ENCODE data around the gene CNOT4. TPM values are rescaled to one million over a fixed set of nuclear protein-coding genes. Genes with fewer than 3 reads are reported as not detected.

The CNOT4 gene
- total and polyA plus RNA-seq, 2 experiments from 2014 or later: 6.7 to 18.2 TPM

DNA sequence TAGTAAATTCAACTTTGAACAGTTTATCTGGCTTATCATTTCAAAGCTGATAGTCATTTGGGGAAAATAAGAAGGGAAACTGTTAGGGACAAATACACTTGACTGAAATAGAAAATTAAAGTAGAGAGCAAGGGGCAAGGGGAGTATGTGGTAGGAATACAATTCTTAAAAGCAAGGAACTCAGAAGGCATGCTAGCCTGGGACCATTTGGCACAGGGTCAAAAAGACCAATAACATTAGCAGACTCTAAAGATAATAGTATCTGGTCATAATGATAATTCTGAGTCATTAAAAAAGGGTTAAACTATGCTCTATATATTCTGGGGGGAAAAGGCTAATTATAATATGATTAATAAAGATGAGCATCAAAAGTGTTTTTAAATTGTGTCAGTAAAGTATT lies 112.2 kb downstream of the CNOT4 start:
- Histone ChIP-seq H4K20me1 (ENCODE audit: insufficient read depth) (no peaks in the 10 kb centered on the region), H3K79me2 (ENCODE audit: insufficient read depth) (no peaks in the 10 kb centered on the region), H3K9me3 (ENCODE audit: low read depth) (no peaks in the 10 kb centered on the region), H3K27ac (no peak overlapping the region), H3K27me3 (replicated peaks; ENCODE audit: insufficient read depth) (no peaks in the 10 kb centered on the region), H3K9me2 (ENCODE audit: insufficient read depth) (no peaks in the 10 kb centered on the region), H3F3A (ENCODE audit: insufficient read depth) (no peaks in the 10 kb centered on the region), H3K4me2 (ENCODE audit: unreplicated experiment) (no peak overlapping the region), H3K9ac (no peak overlapping the region), H3K4me3 (no peak overlapping the region), H3K4me1 (ENCODE audit: insufficient read depth) (no peaks in the 10 kb centered on the region), H2AFZ (no peak overlapping the region), H3K36me3 (ENCODE audit: low read depth) (peaks cover 17% of the 10 kb centered on the region; the same call in 1 of the 2 replicates)
- TF ChIP-seq EZH2phosphoT487 (IDR thresholded peaks at IDR 0.05; ENCODE audit: insufficient read depth, low read depth) (no peak), EZH2 (IDR thresholded peaks at IDR 0.05; ENCODE audit: insufficient read depth, poor library complexity, severe bottlenecking) (no peak)
- in situ Hi-C loops (cut with MboI): no loop called here
- no peak for DNase-seq

DNA sequence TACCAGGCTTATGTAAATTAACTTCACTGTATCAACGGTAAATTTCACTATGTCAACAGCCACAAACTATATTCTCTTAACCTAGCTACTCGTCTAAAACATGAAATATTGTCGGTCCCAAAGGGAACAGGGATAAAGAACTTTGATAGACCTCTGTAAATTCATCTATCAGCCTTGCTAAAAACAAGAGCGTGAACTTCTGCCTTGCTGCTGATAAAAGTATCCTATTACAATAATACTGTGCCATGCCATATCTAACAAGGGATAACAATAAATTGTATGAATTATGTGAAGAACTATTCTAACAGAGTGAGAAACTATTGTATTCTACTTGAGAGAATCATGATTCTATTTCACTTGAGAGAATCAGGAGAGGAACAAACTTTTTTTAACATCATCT lies 117.2 kb downstream of the CNOT4 start:
- 96 to 100% methylated on average over 4 of the region's 4 CpGs for WGBS, 2 experiments (ENCODE audit: low coverage in 1 of 2, low lambda C conversion rate in 2 of 2, missing lambda C conversion rate in 2 of 2)
- H3K4me3 ChIP-seq: no peak overlapping the region
- H3K4me1 ChIP-seq (ENCODE audit: insufficient read depth): no peaks in the 10 kb centered on the region
- no peaks in the 10 kb centered on the region for H3K9me2 ChIP-seq (ENCODE audit: insufficient read depth)
- H3K36me3 ChIP-seq (ENCODE audit: low read depth): peaks cover 25% of the 10 kb centered on the region
- no peaks in the 10 kb centered on the region for H3F3A ChIP-seq (ENCODE audit: insufficient read depth)
- no peak overlapping the region for H3K4me2 ChIP-seq (ENCODE audit: unreplicated experiment)
- in situ Hi-C loops (cut with MboI): no loop called here
- no peaks in the 10 kb centered on the region for H3K9me3 ChIP-seq (ENCODE audit: low read depth)
- no peak overlapping the region for H3K27ac ChIP-seq
- H3K79me2 ChIP-seq (ENCODE audit: insufficient read depth): peaks cover 27% of the 10 kb centered on the region; the same call in 1 of the 2 replicates
- no peak overlapping the region for H3K9ac ChIP-seq
- H4K20me1 ChIP-seq (ENCODE audit: insufficient read depth): no peaks in the 10 kb centered on the region
- no peaks in the 10 kb centered on the region for H3K27me3 ChIP-seq (replicated peaks; ENCODE audit: insufficient read depth)
- no peak for TF ChIP-seq EZH2 (IDR thresholded peaks at IDR 0.05; ENCODE audit: insufficient read depth, poor library complexity, severe bottlenecking)
- no peak for TF ChIP-seq EZH2phosphoT487 (IDR thresholded peaks at IDR 0.05; ENCODE audit: insufficient read depth, low read depth)
- DNase-seq: no peak
- no peak overlapping the region for H2AFZ ChIP-seq

DNA sequence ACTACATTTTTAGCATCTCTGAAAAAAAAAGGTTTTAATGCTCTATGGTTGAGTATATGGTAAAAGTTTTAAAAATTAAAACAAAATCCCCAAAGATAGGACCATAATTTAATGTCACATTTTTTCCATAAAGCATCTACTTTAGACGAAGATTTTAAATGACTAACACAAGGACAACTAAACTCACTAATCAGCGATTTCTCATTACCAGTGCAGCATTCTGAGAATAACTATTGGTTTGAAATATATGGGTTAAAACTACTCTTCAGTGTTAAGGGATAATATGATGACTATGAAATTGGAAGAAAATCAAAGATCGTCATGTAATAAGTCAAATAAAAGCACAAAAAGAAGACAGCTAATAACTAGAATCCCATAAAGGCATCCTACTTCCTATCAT lies 118.4 kb downstream of the CNOT4 start:
- no peaks in the 10 kb centered on the region for H3K9me3 ChIP-seq (ENCODE audit: low read depth)
- no peaks in the 10 kb centered on the region for H3K27me3 ChIP-seq (replicated peaks; ENCODE audit: insufficient read depth)
- H3K79me2 ChIP-seq (ENCODE audit: insufficient read depth): peaks cover 27% of the 10 kb centered on the region; the same call in 1 of the 2 replicates
- 0 out of 2 replicates have a peak, but pooled peaks cover 3% of the 10 kb centered on the region for H3F3A ChIP-seq (ENCODE audit: insufficient read depth)
- no peak overlapping the region for H3K4me2 ChIP-seq (ENCODE audit: unreplicated experiment)
- H3K27ac ChIP-seq: no peak overlapping the region
- in situ Hi-C loops (cut with MboI): no loop called here
- DNase-seq: no peak
- no peak overlapping the region for H3K9ac ChIP-seq
- WGBS, 2 experiments (ENCODE audit: low coverage in 1 of 2, low lambda C conversion rate in 2 of 2, missing lambda C conversion rate in 2 of 2): 68 to 71% methylated on average over 3 of the region's 3 CpGs
- no peaks in the 10 kb centered on the region for H3K9me2 ChIP-seq (ENCODE audit: insufficient read depth)
- H3K4me1 ChIP-seq (ENCODE audit: insufficient read depth): peaks cover 2% of the 10 kb centered on the region
- H3K36me3 ChIP-seq (ENCODE audit: low read depth): peaks cover 25% of the 10 kb centered on the region
- H4K20me1 ChIP-seq (ENCODE audit: insufficient read depth): no peaks in the 10 kb centered on the region
- TF ChIP-seq EZH2phosphoT487 (IDR thresholded peaks at IDR 0.05; ENCODE audit: insufficient read depth, low read depth) (no peak), EZH2 (IDR thresholded peaks at IDR 0.05; ENCODE audit: insufficient read depth, poor library complexity, severe bottlenecking) (no peak)
- H2AFZ ChIP-seq: no peak overlapping the region
- H3K4me3 ChIP-seq: no peak overlapping the region

DNA sequence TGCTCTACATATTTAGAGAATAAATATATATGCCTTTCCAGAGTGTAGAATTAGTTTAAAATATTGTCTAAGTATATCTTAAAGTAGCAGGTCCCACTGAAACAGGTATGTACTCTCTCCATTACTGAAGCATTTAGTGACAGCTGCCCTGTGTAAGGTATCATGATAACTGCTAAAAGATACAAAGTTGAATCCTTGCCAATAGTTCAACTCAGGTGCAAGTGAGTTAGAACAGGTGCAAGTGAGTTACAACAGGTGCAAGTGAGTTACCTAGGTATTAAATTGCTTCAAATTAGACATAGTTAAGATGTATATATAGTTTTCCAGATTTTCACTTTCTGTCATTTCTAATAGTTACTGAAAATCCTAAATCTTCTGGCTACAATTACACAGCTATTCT lies 119.1 kb downstream of the CNOT4 start:
- Histone ChIP-seq H3K9ac (no peak overlapping the region), H3K9me2 (ENCODE audit: insufficient read depth) (no peaks in the 10 kb centered on the region), H3K9me3 (ENCODE audit: low read depth) (no peaks in the 10 kb centered on the region), H3K27me3 (replicated peaks; ENCODE audit: insufficient read depth) (no peaks in the 10 kb centered on the region), H3K4me2 (ENCODE audit: unreplicated experiment) (no peak overlapping the region), H3K36me3 (ENCODE audit: low read depth) (peaks cover 25% of the 10 kb centered on the region), H3K4me1 (ENCODE audit: insufficient read depth) (peaks cover 9% of the 10 kb centered on the region), H3K27ac (no peak overlapping the region), H4K20me1 (ENCODE audit: insufficient read depth) (no peaks in the 10 kb centered on the region), H3K79me2 (ENCODE audit: insufficient read depth) (peaks cover 27% of the 10 kb centered on the region; the same call in 1 of the 2 replicates), H2AFZ (no peak overlapping the region), H3F3A (ENCODE audit: insufficient read depth) (0 out of 2 replicates have a peak, but pooled peaks cover 7% of the 10 kb centered on the region), H3K4me3 (no peak overlapping the region)
- no peak for DNase-seq
- TF ChIP-seq EZH2phosphoT487 (IDR thresholded peaks at IDR 0.05; ENCODE audit: insufficient read depth, low read depth) (no peak), EZH2 (IDR thresholded peaks at IDR 0.05; ENCODE audit: insufficient read depth, poor library complexity, severe bottlenecking) (no peak)
- in situ Hi-C loops (cut with MboI): no loop called here

DNA sequence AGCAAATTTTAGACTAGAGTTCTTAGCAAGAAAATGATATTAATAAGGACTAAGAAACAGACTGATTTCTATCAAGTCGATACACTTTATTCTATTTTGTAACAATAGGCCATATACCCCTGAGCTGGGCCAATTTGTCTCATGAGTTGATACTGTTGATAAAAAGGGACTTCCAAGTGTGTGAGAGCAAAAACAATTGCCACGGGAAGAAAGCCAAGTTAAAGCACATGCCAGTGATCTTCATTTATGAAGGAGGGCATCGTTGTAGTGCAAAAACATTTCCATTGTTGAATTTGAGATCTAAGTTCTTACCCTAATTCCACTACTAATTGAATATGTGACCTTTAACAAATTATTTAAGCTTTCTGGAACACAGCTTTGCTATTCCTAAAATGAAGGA lies 119.9 kb downstream of the CNOT4 start:
- Histone ChIP-seq H3K9ac (no peak overlapping the region), H3K4me2 (ENCODE audit: unreplicated experiment) (no peak overlapping the region), H4K20me1 (ENCODE audit: insufficient read depth) (no peaks in the 10 kb centered on the region), H3K27me3 (replicated peaks; ENCODE audit: insufficient read depth) (no peaks in the 10 kb centered on the region), H3K9me2 (ENCODE audit: insufficient read depth) (no peaks in the 10 kb centered on the region), H3K36me3 (ENCODE audit: low read depth) (peaks cover 18% of the 10 kb centered on the region), H3K4me3 (no peak overlapping the region), H3K4me1 (ENCODE audit: insufficient read depth) (peaks cover 18% of the 10 kb centered on the region), H3K79me2 (ENCODE audit: insufficient read depth) (peaks cover 27% of the 10 kb centered on the region; the same call in 1 of the 2 replicates), H3K27ac (no peak overlapping the region), H2AFZ (no peak overlapping the region), H3K9me3 (ENCODE audit: low read depth) (no peaks in the 10 kb centered on the region), H3F3A (ENCODE audit: insufficient read depth) (0 out of 2 replicates have a peak, but pooled peaks cover 9% of the 10 kb centered on the region)
- 21 to 33% methylated on average over 3 of the region's 3 CpGs for WGBS, 2 experiments (ENCODE audit: low coverage in 1 of 2, low lambda C conversion rate in 2 of 2, missing lambda C conversion rate in 2 of 2)
- in situ Hi-C loops (cut with MboI): no loop called here
- TF ChIP-seq EZH2phosphoT487 (IDR thresholded peaks at IDR 0.05; ENCODE audit: insufficient read depth, low read depth): no peak
- no peak for TF ChIP-seq EZH2 (IDR thresholded peaks at IDR 0.05; ENCODE audit: insufficient read depth, poor library complexity, severe bottlenecking)
- DNase-seq: peak; percentile 4
